AG08395 (cell line): ENCODE data around the gene SAPCD2.
"Not testable (repeated sequence)": the region's sequence is repeated elsewhere in the genome, so short reads cannot be mapped to it uniquely, and the experiment has no call there.

Source experiments
- DNase-seq: peaks from one replicate; pipeline ENCODE4 v3.0.0; 2012; ENCODE audit warnings: mixed read lengths, low spot score

The SAPCD2 gene

GRCh38 chr9:137048655-137049543, 21.5 kb downstream of the SAPCD2 start:
- DNase-seq: no peak

- peak; percentile 91 for DNase-seq
These were observed 24.1 kb downstream of the SAPCD2 start, which contains the start of gene NPDC1 for GRCh38 chr9:137046088-137046787. Gene NPDC1, minus strand, starts transcription at chr9:137046177. Its CDS starts 188 bp downstream, at chr9:137045989.

- peak; percentile 62 for DNase-seq
These were observed 24.9 kb downstream of the SAPCD2 start for GRCh38 chr9:137045294-137046087.

GRCh38 chr9:137044502-137045177, 25.7 kb downstream of the SAPCD2 start:
- no peak for DNase-seq

GRCh38 chr9:137044037-137044436, 26.3 kb downstream of the SAPCD2 start:
- DNase-seq: no peak

GRCh38 chr9:137042751-137043727, 27.3 kb downstream of the SAPCD2 start:
- no peak for DNase-seq

GRCh38 chr9:137041124-137041523, 29.2 kb downstream of the SAPCD2 start:
- no peak for DNase-seq

GRCh38 chr9:137040568-137040967, 29.8 kb downstream of the SAPCD2 start:
- no peak for DNase-seq

GRCh38 chr9:137039611-137040366, 30.6 kb downstream of the SAPCD2 start:
- no peak for DNase-seq

- no peak for DNase-seq
These were observed 31.4 kb downstream of the SAPCD2 start for GRCh38 chr9:137038916-137039315.

- no peak for DNase-seq
These were observed 32.9 kb downstream of the SAPCD2 start for GRCh38 chr9:137037483-137037882.

- DNase-seq: no peak
These were observed 33.3 kb downstream of the SAPCD2 start for GRCh38 chr9:137037035-137037434.

- no peak for DNase-seq
These were observed 34.4 kb downstream of the SAPCD2 start for GRCh38 chr9:137035937-137036336.

- no peak for DNase-seq
These were observed 34.9 kb downstream of the SAPCD2 start for GRCh38 chr9:137035507-137035834.

- peak; percentile 89 for DNase-seq
These were observed 35.4 kb downstream of the SAPCD2 start for GRCh38 chr9:137034709-137035506.

- no peak for DNase-seq
These were observed 36.2 kb downstream of the SAPCD2 start for GRCh38 chr9:137034039-137034708.

GRCh38 chr9:137033481-137033880, 36.9 kb downstream of the SAPCD2 start:
- DNase-seq: not testable (repeated sequence)

GRCh38 chr9:137032858-137033257, 37.5 kb downstream of the SAPCD2 start:
- no peak for DNase-seq
